Trophoblast cell (in vitro differentiated cells and primary cell): ENCODE measurements around the gene GRK4.

Experiments
- DNase-seq, 2 donors: peaks; one replicate each; pipeline ENCODE4 v3.0.0-alpha.2; 2016
- H2AFZ ChIP-seq: 2 replicates; pipeline ENCODE4 v1.6.1; 2013; ENCODE audit warnings: low read length, moderate library complexity, mild to moderate bottlenecking; ENCODE audit not compliant: insufficient read depth, poor library complexity
- H2AK5ac ChIP-seq: 2 replicates; pipeline ENCODE4 v1.6.1; 2013; ENCODE audit warnings: mild to moderate bottlenecking, low read length
- H2BK120ac ChIP-seq: 2 replicates; pipeline ENCODE4 v1.6.1; 2013; ENCODE audit warnings: low read length, mild to moderate bottlenecking, moderate library complexity; ENCODE audit not compliant: insufficient read depth, poor library complexity
- H2BK12ac ChIP-seq: 2 replicates; pipeline ENCODE4 v1.6.1; 2013; ENCODE audit warnings: mild to moderate bottlenecking, low read length, moderate library complexity
- H2BK5ac ChIP-seq: 2 replicates; pipeline ENCODE4 v1.6.1; 2013; ENCODE audit warnings: low read length, low read depth, moderate library complexity, mild to moderate bottlenecking; ENCODE audit not compliant: poor library complexity
- H3K14ac ChIP-seq: 2 replicates; pipeline ENCODE4 v1.6.1; 2013; ENCODE audit warnings: mild to moderate bottlenecking, low read length
- H3K18ac ChIP-seq: 2 replicates; pipeline ENCODE4 v1.6.1; 2013; ENCODE audit warnings: mild to moderate bottlenecking, low read length
- H3K23ac ChIP-seq: 2 replicates; pipeline ENCODE4 v1.6.1; 2013; ENCODE audit warnings: low read length
- H3K27ac ChIP-seq: 2 replicates; pipeline ENCODE4 v1.5.1; 2013; ENCODE audit warnings: low read depth, mild to moderate bottlenecking, inconsistent platforms, low read length, moderate library complexity
- H3K27me3 ChIP-seq: 2 replicates; pipeline ENCODE4 v1.6.1; 2013; ENCODE audit warnings: inconsistent platforms, mild to moderate bottlenecking, low read length, moderate library complexity; ENCODE audit not compliant: insufficient read depth
- H3K36me3 ChIP-seq, 2 experiments: 1 replicate in 1 of 2; 2 replicates in 1 of 2; pipeline ENCODE4 v1.6.1; 2013; ENCODE audit warnings: low read length in 2 of 2, mild to moderate bottlenecking in 2 of 2, moderate library complexity in 1 of 2; ENCODE audit not compliant: insufficient read depth in 2 of 2, control insufficient read depth in 1 of 2
- H3K4ac ChIP-seq: 2 replicates; pipeline ENCODE4 v1.6.1; 2013; ENCODE audit warnings: low read depth, mild to moderate bottlenecking, low read length, moderate library complexity
- H3K4me1 ChIP-seq, 2 experiments: 1 replicate in 1 of 2; 2 replicates in 1 of 2; pipeline ENCODE4 v1.6.1; 2013; ENCODE audit warnings: low read length in 2 of 2, mild to moderate bottlenecking in 2 of 2, moderate library complexity in 1 of 2; ENCODE audit not compliant: insufficient read depth in 2 of 2, control insufficient read depth in 1 of 2
- H3K4me2 ChIP-seq: 2 replicates; pipeline ENCODE4 v1.6.1; 2013; ENCODE audit warnings: inconsistent platforms, mild to moderate bottlenecking, low read length, moderate library complexity
- H3K4me3 ChIP-seq: 2 replicates; pipeline ENCODE4 v1.5.1; 2013; ENCODE audit warnings: mild to moderate bottlenecking, low read depth, low read length, inconsistent platforms
- H3K79me1 ChIP-seq: one replicate; pipeline ENCODE4 v1.6.1; 2013; ENCODE audit warnings: low read length
- H3K79me2 ChIP-seq: 2 replicates; pipeline ENCODE4 v1.6.1; 2013; ENCODE audit warnings: low read length, mild to moderate bottlenecking; ENCODE audit not compliant: control insufficient read depth, insufficient read depth, poor library complexity
- H3K9ac ChIP-seq: 2 replicates; pipeline ENCODE4 v1.6.1; 2013; ENCODE audit warnings: mild to moderate bottlenecking, low read length
- H3K9me3 ChIP-seq: 2 replicates; pipeline ENCODE4 v1.6.1; 2013; ENCODE audit warnings: low read depth, mild to moderate bottlenecking, control low read depth, inconsistent platforms, low read length; ENCODE audit not compliant: insufficient read depth
- H4K12ac ChIP-seq: 2 replicates; pipeline ENCODE4 v1.6.1; 2013; ENCODE audit warnings: low read depth, mild to moderate bottlenecking, low read length, moderate library complexity
- H4K8ac ChIP-seq: 2 replicates; pipeline ENCODE4 v1.6.1; 2013; ENCODE audit warnings: low read depth, mild to moderate bottlenecking, low read length, moderate library complexity
- H4K91ac ChIP-seq: one replicate; pipeline ENCODE4 v1.6.1; 2013; ENCODE audit warnings: low read depth, mild to moderate bottlenecking, low read length, moderate library complexity
- WGBS: extraction: QIAGEN DNeasy Blood & Tissue Kit; methylation state at CpG from one replicate; pipeline ENCODE4 v1.1.7; 2013; ENCODE audit warnings: missing lambda C conversion rate; ENCODE audit not compliant: insufficient read length, insufficient coverage; ENCODE audit errors: extremely low coverage; 5-methylcytosine and 5-hydroxymethylcytosine counted together

The GRK4 gene

GRCh38 chr4:3070709-3071500 is 107.5 kb downstream of the GRK4 start:
- H3K79me1 ChIP-seq: peaks cover 7% of the 10 kb centered on the region
- H3K4me2 ChIP-seq: no peak overlapping the region
- no peak overlapping the region for H3K23ac ChIP-seq
- H2AFZ ChIP-seq: no peak overlapping the region
- no peak overlapping the region for H4K12ac ChIP-seq
- no peak overlapping the region for H4K8ac ChIP-seq
- no peak overlapping the region for H2AK5ac ChIP-seq
- H4K91ac ChIP-seq: no peak overlapping the region
- H2BK120ac ChIP-seq: no peak overlapping the region
- no CpG with 5 or more reads among the region's 3 CpGs for WGBS
- no peak overlapping the region for H2BK5ac ChIP-seq
- H3K79me2 ChIP-seq: peaks cover 5% of the 10 kb centered on the region
- H3K9me3 ChIP-seq: peaks cover 2% of the 10 kb centered on the region
- no peaks in the 10 kb centered on the region for H3K36me3 ChIP-seq
- H3K18ac ChIP-seq: no peak overlapping the region
- no peak overlapping the region for H3K27ac ChIP-seq
- no peak overlapping the region for H3K9ac ChIP-seq
- H3K14ac ChIP-seq: no peak overlapping the region
- H3K27me3 ChIP-seq: no peaks in the 10 kb centered on the region
- H2BK12ac ChIP-seq: no peak overlapping the region
- H3K4me3 ChIP-seq: no peak overlapping the region
- H3K4me1 ChIP-seq: peaks cover 5 to 6% of the 10 kb centered on the region in 2 experiments
- no peak for DNase-seq
- no peak overlapping the region for H3K4ac ChIP-seq

DNA sequence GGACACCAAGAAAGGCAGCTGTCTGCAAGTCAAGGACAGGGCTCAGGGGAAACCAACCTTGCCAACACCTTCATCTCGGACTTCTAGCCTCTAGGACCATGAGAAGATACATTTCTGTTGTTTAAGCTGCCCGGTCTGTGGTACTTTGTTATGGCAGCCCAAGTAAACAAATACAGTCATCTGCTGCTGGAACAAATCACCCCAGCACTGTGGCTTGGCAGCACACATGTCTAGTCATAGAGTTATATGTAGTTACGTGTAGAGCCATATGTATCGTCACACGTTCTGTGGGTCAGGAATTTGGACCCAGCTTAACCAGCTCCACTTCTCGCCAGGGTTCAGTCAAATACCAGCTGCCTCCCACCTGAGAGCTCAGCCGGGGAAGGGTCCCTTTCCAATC is 108.4 kb downstream of the GRK4 start:
- H2BK12ac ChIP-seq: no peak overlapping the region
- H3K14ac ChIP-seq: no peak overlapping the region
- peaks cover 7% of the 10 kb centered on the region for H3K79me1 ChIP-seq
- DNase-seq: no peak
- no peak overlapping the region for H3K4me2 ChIP-seq
- no peak overlapping the region for H2BK5ac ChIP-seq
- H3K27me3 ChIP-seq: no peaks in the 10 kb centered on the region
- no peak overlapping the region for H2BK120ac ChIP-seq
- H3K9me3 ChIP-seq: peaks cover 2% of the 10 kb centered on the region
- H4K91ac ChIP-seq: no peak overlapping the region
- H4K8ac ChIP-seq: no peak overlapping the region
- no peak overlapping the region for H4K12ac ChIP-seq
- WGBS: no CpG with 5 or more reads among the region's 7 CpGs
- H2AK5ac ChIP-seq: no peak overlapping the region
- H3K4ac ChIP-seq: no peak overlapping the region
- H2AFZ ChIP-seq: no peak overlapping the region
- H3K4me3 ChIP-seq: no peak overlapping the region
- H3K27ac ChIP-seq: no peak overlapping the region
- no peaks in the 10 kb centered on the region for H3K36me3 ChIP-seq
- no peak overlapping the region for H3K23ac ChIP-seq
- H3K18ac ChIP-seq: no peak overlapping the region
- peaks cover 8 to 9% of the 10 kb centered on the region in 2 experiments for H3K4me1 ChIP-seq
- peaks cover 6% of the 10 kb centered on the region for H3K79me2 ChIP-seq
- H3K9ac ChIP-seq: no peak overlapping the region

- Histone ChIP-seq H3K4me3 (peak overlapping the region; percentile 87), H3K18ac (no peak overlapping the region), H3K14ac (peak overlapping the region; percentile 69), H3K79me1 (peaks cover 7% of the 10 kb centered on the region), H3K4ac (no peak overlapping the region), H3K27me3 (no peaks in the 10 kb centered on the region), H4K91ac (peak overlapping the region; percentile 49), H4K8ac (peak overlapping the region; percentile 90), H3K79me2 (peaks cover 6% of the 10 kb centered on the region), H2AK5ac (no peak overlapping the region), H2BK5ac (no peak overlapping the region), H2AFZ (peak overlapping the region; percentile 33), H3K9ac (peak overlapping the region; percentile 89), H3K27ac (no peak overlapping the region), H3K4me2 (peak overlapping the region; percentile 100), H2BK120ac (no peak overlapping the region), H3K36me3 (no peaks in the 10 kb centered on the region), H3K4me1 (peaks cover 8 to 9% of the 10 kb centered on the region in 2 experiments), H4K12ac (peak overlapping the region; percentile 56), H3K23ac (no peak overlapping the region), H3K9me3 (peaks cover 2% of the 10 kb centered on the region), H2BK12ac (no peak overlapping the region)
- WGBS: no CpG with 5 or more reads among the region's 54 CpGs
- no peak for DNase-seq
Measured at GRCh38 chr4:3073158-3074077, 110.0 kb downstream of the GRK4 start.

DNA sequence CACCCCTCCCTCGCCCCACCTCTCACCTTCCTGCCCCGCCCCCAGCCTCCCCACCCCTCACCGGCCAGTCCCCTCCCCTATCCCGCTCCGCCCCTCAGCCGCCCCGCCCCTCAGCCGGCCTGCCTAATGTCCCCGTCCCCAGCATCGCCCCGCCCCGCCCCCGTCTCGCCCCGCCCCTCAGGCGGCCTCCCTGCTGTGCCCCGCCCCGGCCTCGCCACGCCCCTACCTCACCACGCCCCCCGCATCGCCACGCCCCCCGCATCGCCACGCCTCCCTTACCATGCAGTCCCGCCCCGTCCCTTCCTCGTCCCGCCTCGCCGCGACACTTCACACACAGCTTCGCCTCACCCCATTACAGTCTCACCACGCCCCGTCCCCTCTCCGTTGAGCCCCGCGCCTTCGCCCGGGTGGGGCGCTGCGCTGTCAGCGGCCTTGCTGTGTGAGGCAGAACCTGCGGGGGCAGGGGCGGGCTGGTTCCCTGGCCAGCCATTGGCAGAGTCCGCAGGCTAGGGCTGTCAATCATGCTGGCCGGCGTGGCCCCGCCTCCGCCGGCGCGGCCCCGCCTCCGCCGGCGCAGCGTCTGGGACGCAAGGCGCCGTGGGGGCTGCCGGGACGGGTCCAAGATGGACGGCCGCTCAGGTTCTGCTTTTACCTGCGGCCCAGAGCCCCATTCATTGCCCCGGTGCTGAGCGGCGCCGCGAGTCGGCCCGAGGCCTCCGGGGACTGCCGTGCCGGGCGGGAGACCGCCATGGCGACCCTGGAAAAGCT is 110.9 kb downstream of the GRK4 start, which contains the start of the genes HTT and HTT-AS:
Gene HTT (plus strand): TSS at position 604 of the 768 bp plus-strand sequence. CDS start 145 bp downstream, at position 749.
Gene HTT-AS (minus strand): TSS at position 461 of the 768 bp plus-strand sequence.
- Histone ChIP-seq H3K27me3 (no peaks in the 10 kb centered on the region), H3K79me2 (peaks cover 6% of the 10 kb centered on the region), H4K91ac (peak within 1 kb of the TSS; percentile 78), H3K36me3 (no peaks in the 10 kb centered on the region), H3K79me1 (peaks cover 7% of the 10 kb centered on the region), H2BK5ac (peak within 1 kb of the TSS; percentile 87), H3K4ac (peak within 1 kb of the TSS; percentile 52), H3K9me3 (peaks cover 2% of the 10 kb centered on the region), H3K14ac (peak within 1 kb of the TSS; percentile 73), H3K4me3 (peak within 1 kb of the TSS; percentile 96), H3K23ac (no peak within 1 kb of the TSS), H3K4me1 (peaks cover 8 to 9% of the 10 kb centered on the region in 2 experiments), H3K9ac (peak within 1 kb of the TSS; percentile 89), H3K4me2 (peak within 1 kb of the TSS; percentile 100), H3K27ac (peak within 1 kb of the TSS; percentile 70), H4K12ac (peak within 1 kb of the TSS; percentile 92), H2BK12ac (no peak within 1 kb of the TSS), H3K18ac (peak within 1 kb of the TSS; percentile 93), H4K8ac (peak within 1 kb of the TSS; percentile 93), H2AK5ac (no peak within 1 kb of the TSS), H2BK120ac (peak within 1 kb of the TSS; percentile 68), H2AFZ (peak within 1 kb of the TSS; percentile 81)
- WGBS: no CpG with 5 or more reads among the region's 81 CpGs
- DNase-seq: peak; percentile 93 to 97
